NCI-H748 (cell line): ENCODE data around the gene ARHGEF12.

Source experiments
- DNase-seq: peaks from one replicate; lab custom pipeline; 2025; ENCODE audit not compliant: unreplicated experiment; lab: John Stamatoyannopoulos, UW

Gene ARHGEF12

GRCh38 chr11:120317689-120318480, 18.3 kb upstream of the ARHGEF12 start:
- no peak for DNase-seq

- DNase-seq = no peak
These were observed 17.3 kb upstream of the ARHGEF12 start for GRCh38 chr11:120318906-120319305.

- peak; percentile 75 for DNase-seq
These were observed 11.0 kb upstream of the ARHGEF12 start, which contains the start of gene TLCD5 for GRCh38 chr11:120324932-120325810. Gene TLCD5, plus strand, starts transcription at chr11:120325299. Its CDS starts 2,143 bp downstream, at chr11:120327442.

- no peak for DNase-seq
These were observed 10.0 kb upstream of the ARHGEF12 start for GRCh38 chr11:120326228-120326627.

GRCh38 chr11:120326845-120327281, 9.3 kb upstream of the ARHGEF12 start:
- DNase-seq = no peak

GRCh38 chr11:120327311-120327710, 8.9 kb upstream of the ARHGEF12 start:
- DNase-seq = no peak

GRCh38 chr11:120329556-120329955, 6.7 kb upstream of the ARHGEF12 start:
- DNase-seq = no peak

GRCh38 chr11:120330045-120330444, 6.2 kb upstream of the ARHGEF12 start:
- DNase-seq = no peak

GRCh38 chr11:120331301-120331996, 4.8 kb upstream of the ARHGEF12 start:
- no peak for DNase-seq

GRCh38 chr11:120332822-120333716, 3.1 kb upstream of the ARHGEF12 start:
- DNase-seq = no peak

GRCh38 chr11:120333801-120334200, 2.4 kb upstream of the ARHGEF12 start:
- DNase-seq = no peak

GRCh38 chr11:120334332-120334731, 1.9 kb upstream of the ARHGEF12 start:
- DNase-seq = no peak

- peak; percentile 71 for DNase-seq
These were observed 1.2 kb upstream of the ARHGEF12 start for GRCh38 chr11:120334894-120335462.

- peak; percentile 65 for DNase-seq
These were observed 681 bp upstream of the ARHGEF12 start for GRCh38 chr11:120335556-120335907.

GRCh38 chr11:120336641-120337354, 585 bp downstream of the ARHGEF12 start:
- peak; percentile 42 for DNase-seq

- peak; percentile 24 for DNase-seq
These were observed 1.3 kb downstream of the ARHGEF12 start for GRCh38 chr11:120337355-120338106.

GRCh38 chr11:120338107-120338933, 2.1 kb downstream of the ARHGEF12 start:
- no peak for DNase-seq

GRCh38 chr11:120339394-120339890, 3.2 kb downstream of the ARHGEF12 start:
- no peak for DNase-seq
